Mucosa of stomach (tissue), 1 donor: ENCODE results near the gene SETD4.

ENCODE experiments used
- H3K27me3 ChIP-seq: one replicate; pipeline ENCODE4 v1.7.0; 2013; ENCODE audit warnings: mild to moderate bottlenecking, low read length; ENCODE audit not compliant: control insufficient read depth, insufficient read depth
- H3K36me3 ChIP-seq: one replicate; pipeline ENCODE4 v1.7.0; 2013; ENCODE audit warnings: low read length; ENCODE audit not compliant: control insufficient read depth, insufficient read depth
- H3K4me1 ChIP-seq: one replicate; pipeline ENCODE4 v1.7.0; 2013; ENCODE audit warnings: mild to moderate bottlenecking, low read length; ENCODE audit not compliant: control insufficient read depth, insufficient read depth
- H3K4me3 ChIP-seq: one replicate; pipeline ENCODE4 v1.7.0; 2013; ENCODE audit warnings: low read length
- H3K9ac ChIP-seq: one replicate; pipeline ENCODE4 v1.7.0; 2013; ENCODE audit warnings: mild to moderate bottlenecking, low read length, moderate library complexity
- H3K9me3 ChIP-seq: one replicate; pipeline ENCODE4 v1.7.0; 2013; ENCODE audit warnings: mild to moderate bottlenecking, low read length, moderate library complexity; ENCODE audit not compliant: control insufficient read depth
- donor health status: Pancreatic carcinoma.

SETD4 gene

GRCh38 chr21:36096398-36097290, 36.3 kb upstream of the SETD4 start:
- Histone ChIP-seq H3K4me1 (no peaks in the 10 kb centered on the region), H3K9me3 (no peaks in the 10 kb centered on the region), H3K4me3 (no peak overlapping the region), H3K27me3 (no peaks in the 10 kb centered on the region), H3K9ac (no peak overlapping the region), H3K36me3 (no peaks in the 10 kb centered on the region)

- Histone ChIP-seq H3K9me3 (no peaks in the 10 kb centered on the region), H3K4me1 (no peaks in the 10 kb centered on the region), H3K9ac (no peak overlapping the region), H3K36me3 (no peaks in the 10 kb centered on the region), H3K4me3 (no peak overlapping the region), H3K27me3 (no peaks in the 10 kb centered on the region)
These were observed 33.2 kb upstream of the SETD4 start for GRCh38 chr21:36093512-36093911.

GRCh38 chr21:36092681-36093080, 32.4 kb upstream of the SETD4 start:
- H3K4me3 ChIP-seq = no peak overlapping the region
- no peaks in the 10 kb centered on the region for H3K4me1 ChIP-seq
- H3K27me3 ChIP-seq = no peaks in the 10 kb centered on the region

GRCh38 chr21:36089946-36090345, 29.6 kb upstream of the SETD4 start:
- Histone ChIP-seq H3K9me3 (no peaks in the 10 kb centered on the region), H3K4me3 (no peak overlapping the region), H3K4me1 (no peaks in the 10 kb centered on the region), H3K36me3 (no peaks in the 10 kb centered on the region), H3K9ac (no peak overlapping the region), H3K27me3 (no peaks in the 10 kb centered on the region)

More at GRCh38 chr21:36092681-36093080, 32.4 kb upstream of the SETD4 start:
- H3K36me3 ChIP-seq = no peaks in the 10 kb centered on the region
- H3K9me3 ChIP-seq = no peaks in the 10 kb centered on the region
- H3K9ac ChIP-seq = no peak overlapping the region

- no peaks in the 10 kb centered on the region for H3K4me1 ChIP-seq
- H3K4me3 ChIP-seq = no peak overlapping the region
- H3K27me3 ChIP-seq = no peaks in the 10 kb centered on the region
- no peaks in the 10 kb centered on the region for H3K9me3 ChIP-seq
- H3K9ac ChIP-seq = no peak overlapping the region
- H3K36me3 ChIP-seq = no peaks in the 10 kb centered on the region
These were observed 27.2 kb upstream of the SETD4 start for GRCh38 chr21:36087362-36088138.

GRCh38 chr21:36082237-36082664, 21.9 kb upstream of the SETD4 start:
- H3K4me3 ChIP-seq = no peak overlapping the region
- no peaks in the 10 kb centered on the region for H3K27me3 ChIP-seq
- H3K4me1 ChIP-seq = peaks cover 21% of the 10 kb centered on the region
- no peak overlapping the region for H3K9ac ChIP-seq
- no peaks in the 10 kb centered on the region for H3K36me3 ChIP-seq
- no peaks in the 10 kb centered on the region for H3K9me3 ChIP-seq

- Histone ChIP-seq H3K9me3 (no peaks in the 10 kb centered on the region), H3K27me3 (no peaks in the 10 kb centered on the region), H3K36me3 (no peaks in the 10 kb centered on the region), H3K4me3 (no peak overlapping the region), H3K4me1 (peaks cover 31% of the 10 kb centered on the region), H3K9ac (no peak overlapping the region)
These were observed 20.1 kb upstream of the SETD4 start for GRCh38 chr21:36080386-36080785.

- peaks cover 31% of the 10 kb centered on the region for H3K4me1 ChIP-seq
- H3K4me3 ChIP-seq = no peak overlapping the region
These were observed 19.3 kb upstream of the SETD4 start for GRCh38 chr21:36079671-36080070.

GRCh38 chr21:36079010-36079649, 18.8 kb upstream of the SETD4 start:
- Histone ChIP-seq H3K9ac (peak overlapping the region; percentile 31), H3K36me3 (no peaks in the 10 kb centered on the region), H3K4me1 (peaks cover 31% of the 10 kb centered on the region), H3K9me3 (no peaks in the 10 kb centered on the region), H3K27me3 (no peaks in the 10 kb centered on the region), H3K4me3 (no peak overlapping the region)

More at GRCh38 chr21:36079671-36080070, 19.3 kb upstream of the SETD4 start:
- Histone ChIP-seq H3K9me3 (no peaks in the 10 kb centered on the region), H3K9ac (no peak overlapping the region), H3K36me3 (no peaks in the 10 kb centered on the region), H3K27me3 (no peaks in the 10 kb centered on the region)

- Histone ChIP-seq H3K4me1 (peaks cover 40% of the 10 kb centered on the region), H3K36me3 (no peaks in the 10 kb centered on the region), H3K9ac (no peak overlapping the region), H3K4me3 (no peak overlapping the region), H3K27me3 (no peaks in the 10 kb centered on the region), H3K9me3 (no peaks in the 10 kb centered on the region)
These were observed 17.4 kb upstream of the SETD4 start for GRCh38 chr21:36077758-36078157.

GRCh38 chr21:36076878-36077655, 16.7 kb upstream of the SETD4 start:
- no peak overlapping the region for H3K9ac ChIP-seq
- H3K4me3 ChIP-seq = no peak overlapping the region
- no peaks in the 10 kb centered on the region for H3K27me3 ChIP-seq
- H3K4me1 ChIP-seq = peaks cover 46% of the 10 kb centered on the region
- no peaks in the 10 kb centered on the region for H3K9me3 ChIP-seq
- H3K36me3 ChIP-seq = no peaks in the 10 kb centered on the region
